ENCODE measurements around the gene SIAH1. TPM values are rescaled to one million over a fixed set of nuclear protein-coding genes. Genes with fewer than 3 reads are reported as not detected.
A peak's percentile ranks its signal among the peaks of the same experiment; 100 is the strongest.

Gene SIAH1
- total and polyA plus RNA-seq, 2 experiments from 2014 or later: 26.9 to 46.4 TPM

DNA sequence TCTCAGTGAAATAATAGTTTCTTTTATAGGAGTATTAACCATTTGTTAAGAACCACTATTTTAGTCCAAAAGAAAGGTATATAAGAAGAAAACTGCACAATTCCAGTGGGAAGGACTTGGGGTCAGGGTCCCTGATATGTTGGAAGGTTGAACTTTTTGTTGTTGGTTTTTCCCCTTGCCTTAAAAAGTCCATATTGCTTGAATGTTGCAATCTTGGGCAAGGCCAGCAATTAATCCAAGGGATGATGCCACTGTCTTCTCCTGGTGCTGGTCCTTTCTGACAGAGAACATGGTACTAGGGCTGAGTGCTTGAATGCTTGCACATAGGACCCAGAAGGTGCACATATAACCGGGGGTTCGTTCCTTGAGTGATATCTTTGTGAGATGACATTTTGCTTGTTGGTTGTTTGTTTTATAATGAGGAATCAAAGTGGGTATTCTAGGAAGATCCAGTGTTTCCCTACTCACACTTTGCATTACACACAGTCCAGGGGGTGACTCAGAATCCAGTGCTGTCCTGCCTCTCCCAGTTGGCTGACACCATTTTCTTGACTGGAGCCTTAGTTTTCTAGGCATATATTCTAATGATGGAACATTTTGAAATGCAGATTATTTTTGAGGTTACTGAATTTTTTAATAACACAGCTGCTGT lies 54.9 kb downstream of the SIAH1 start:
- Histone ChIP-seq H3K36me3 (peaks cover 16% of the 10 kb centered on the region), H3K27ac (no peak overlapping the region), H3K27me3 (no peaks in the 10 kb centered on the region), H3K9me3 (ENCODE audit: low read depth) (no peaks in the 10 kb centered on the region), H3K4me3 (no peak overlapping the region), H3K4me1 (ENCODE audit: low read depth) (no peaks in the 10 kb centered on the region)
- DNase-seq (ENCODE audit: low read depth in 1 of 2, low spot score in 1 of 2): no peak
- TF ChIP-seq, protein P1, sequence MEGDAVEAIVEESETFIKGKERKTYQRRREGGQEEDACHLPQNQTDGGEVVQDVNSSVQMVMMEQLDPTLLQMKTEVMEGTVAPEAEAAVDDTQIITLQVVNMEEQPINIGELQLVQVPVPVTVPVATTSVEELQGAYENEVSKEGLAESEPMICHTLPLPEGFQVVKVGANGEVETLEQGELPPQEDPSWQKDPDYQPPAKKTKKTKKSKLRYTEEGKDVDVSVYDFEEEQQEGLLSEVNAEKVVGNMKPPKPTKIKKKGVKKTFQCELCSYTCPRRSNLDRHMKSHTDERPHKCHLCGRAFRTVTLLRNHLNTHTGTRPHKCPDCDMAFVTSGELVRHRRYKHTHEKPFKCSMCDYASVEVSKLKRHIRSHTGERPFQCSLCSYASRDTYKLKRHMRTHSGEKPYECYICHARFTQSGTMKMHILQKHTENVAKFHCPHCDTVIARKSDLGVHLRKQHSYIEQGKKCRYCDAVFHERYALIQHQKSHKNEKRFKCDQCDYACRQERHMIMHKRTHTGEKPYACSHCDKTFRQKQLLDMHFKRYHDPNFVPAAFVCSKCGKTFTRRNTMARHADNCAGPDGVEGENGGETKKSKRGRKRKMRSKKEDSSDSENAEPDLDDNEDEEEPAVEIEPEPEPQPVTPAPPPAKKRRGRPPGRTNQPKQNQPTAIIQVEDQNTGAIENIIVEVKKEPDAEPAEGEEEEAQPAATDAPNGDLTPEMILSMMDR (IDR thresholded peaks at IDR 0.05; ENCODE audit: low read depth, low read length): no peak

DNA sequence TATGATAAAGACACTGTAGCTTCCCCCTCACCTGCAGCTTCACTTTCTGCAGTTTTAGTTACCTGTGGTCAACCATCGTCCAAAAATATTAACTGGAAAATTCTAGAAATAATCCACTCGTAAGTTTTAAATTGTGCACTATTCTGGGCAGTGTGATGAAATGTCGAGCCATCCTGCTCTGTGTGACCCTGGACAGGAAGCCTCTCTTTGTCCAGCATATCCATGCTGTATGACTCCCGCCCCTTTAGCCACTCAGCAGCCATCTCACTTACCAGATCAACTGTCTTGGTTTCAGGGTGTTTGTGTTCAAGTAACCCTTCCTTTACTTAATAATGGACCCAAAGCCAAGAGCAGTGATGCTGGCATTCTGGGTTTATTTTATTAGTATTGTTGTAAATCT lies 56.1 kb downstream of the SIAH1 start:
- H3K9me3 ChIP-seq (ENCODE audit: low read depth): no peaks in the 10 kb centered on the region
- H3K27ac ChIP-seq: no peak overlapping the region
- no peak overlapping the region for H3K4me3 ChIP-seq
- TF ChIP-seq, protein P1 (IDR thresholded peaks at IDR 0.05; ENCODE audit: low read depth, low read length): no peak
- no peak for DNase-seq (ENCODE audit: low read depth in 1 of 2, low spot score in 1 of 2)
- H3K4me1 ChIP-seq (ENCODE audit: low read depth): no peaks in the 10 kb centered on the region
- H3K27me3 ChIP-seq: no peaks in the 10 kb centered on the region
- peaks cover 4% of the 10 kb centered on the region for H3K36me3 ChIP-seq

DNA sequence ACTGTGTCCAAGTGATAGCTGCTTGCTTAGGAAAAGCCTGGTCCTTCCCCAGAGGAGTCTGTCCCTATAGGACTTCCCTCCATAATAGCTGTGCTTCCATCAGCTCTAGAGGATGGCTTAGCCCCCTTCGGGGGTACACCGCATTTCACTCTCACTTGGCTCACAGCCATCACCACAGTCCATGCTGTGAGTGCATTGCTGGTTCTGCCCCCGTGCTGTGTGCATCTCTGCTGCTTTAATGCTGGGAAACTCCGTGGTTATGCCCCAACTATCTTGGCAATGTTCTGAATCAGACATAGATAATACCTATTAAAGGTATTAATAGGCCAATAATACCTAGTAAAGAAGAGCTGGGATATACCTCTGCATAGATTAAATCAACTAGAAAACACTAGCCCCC lies 58.3 kb downstream of the SIAH1 start:
- Histone ChIP-seq H3K4me1 (ENCODE audit: low read depth) (no peaks in the 10 kb centered on the region), H3K27ac (no peak overlapping the region), H3K36me3 (no peaks in the 10 kb centered on the region), H3K9me3 (ENCODE audit: low read depth) (no peaks in the 10 kb centered on the region), H3K27me3 (no peaks in the 10 kb centered on the region), H3K4me3 (no peak overlapping the region)
- TF ChIP-seq, protein P1 (IDR thresholded peaks at IDR 0.05; ENCODE audit: low read depth, low read length): no peak
- no peak for DNase-seq (ENCODE audit: low read depth in 1 of 2, low spot score in 1 of 2)

DNA sequence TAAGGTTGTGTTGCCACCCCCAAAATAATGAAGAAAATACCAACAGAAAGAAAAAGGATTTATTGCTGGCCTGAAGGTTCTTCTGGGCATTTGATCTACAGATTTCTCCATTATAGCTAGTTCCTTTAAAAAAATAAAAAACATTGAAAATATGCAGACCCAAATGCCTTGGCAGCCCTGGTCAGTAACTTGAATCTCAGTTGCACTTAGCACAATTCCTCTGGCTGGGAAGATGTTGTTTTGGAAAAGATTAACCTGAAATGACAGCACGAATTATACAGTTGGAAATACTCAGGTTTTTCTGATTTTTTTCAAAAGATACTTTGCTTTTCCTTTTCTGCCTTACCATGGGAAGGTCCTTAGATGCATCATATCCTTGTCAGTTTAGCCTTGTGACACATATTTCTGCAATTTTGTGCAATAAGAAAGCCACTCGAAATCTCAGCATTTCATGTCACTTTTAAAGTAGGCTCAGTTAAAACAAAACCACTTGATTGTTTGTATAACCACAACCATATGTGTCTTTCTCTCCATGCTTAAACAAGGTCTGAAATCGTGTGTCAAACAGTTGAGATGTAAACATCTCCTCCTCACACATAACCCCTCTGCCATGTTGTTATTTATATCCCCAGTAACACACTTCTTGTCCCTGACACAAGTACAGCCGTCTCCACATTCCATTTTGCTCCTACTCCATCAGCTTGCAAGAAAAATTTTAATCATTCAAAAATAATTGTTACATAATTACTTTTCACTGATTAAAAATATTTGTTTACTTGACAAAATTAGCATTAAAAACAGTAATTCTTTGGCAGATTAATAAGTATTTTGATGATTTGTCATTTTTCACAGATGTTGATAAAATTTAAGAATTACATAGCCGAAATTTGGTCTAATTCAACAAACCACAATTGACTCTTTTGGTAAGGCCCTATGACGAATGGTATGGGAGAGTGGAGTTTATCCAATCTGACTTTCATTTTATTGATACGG lies 61.1 kb downstream of the SIAH1 start:
- Histone ChIP-seq H3K27ac (no peak overlapping the region), H3K4me1 (ENCODE audit: low read depth) (no peaks in the 10 kb centered on the region), H3K27me3 (no peaks in the 10 kb centered on the region), H3K36me3 (no peaks in the 10 kb centered on the region), H3K4me3 (no peak overlapping the region), H3K9me3 (ENCODE audit: low read depth) (no peaks in the 10 kb centered on the region)
- TF ChIP-seq, protein P1 (IDR thresholded peaks at IDR 0.05; ENCODE audit: low read depth, low read length): no peak
- no peak for DNase-seq (ENCODE audit: low read depth in 1 of 2, low spot score in 1 of 2)

DNA sequence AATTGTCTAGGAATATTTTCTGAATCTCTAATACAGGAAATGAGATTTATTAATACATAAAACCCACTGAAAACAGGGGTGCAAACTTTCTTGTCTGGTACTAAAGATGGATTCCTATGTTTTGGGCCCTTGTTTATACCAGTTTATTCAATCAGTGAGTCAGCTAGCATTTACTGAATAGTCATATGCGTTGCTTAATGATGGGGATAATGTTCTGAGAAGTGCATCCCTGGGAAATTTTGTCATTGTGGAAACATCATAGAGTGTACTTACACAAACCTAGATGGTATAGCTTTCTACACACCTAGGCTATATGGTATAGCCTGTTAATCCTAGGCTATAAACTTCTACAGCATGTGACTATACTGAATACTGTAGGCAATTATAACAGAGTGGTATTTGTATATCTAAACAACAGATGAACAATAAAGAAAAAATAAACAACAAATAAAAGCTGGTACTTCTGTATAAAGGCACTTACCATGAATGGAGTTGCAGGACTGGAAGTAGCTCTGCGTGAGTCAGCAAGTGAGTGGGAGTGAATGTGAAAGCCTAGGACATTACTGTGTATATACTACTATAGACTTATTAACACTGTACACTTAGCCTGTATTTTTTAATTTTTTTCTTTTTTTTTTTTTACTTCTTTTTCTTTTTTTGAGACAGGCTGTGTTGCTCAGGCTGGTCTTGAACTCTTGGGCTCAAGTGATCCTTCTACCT lies 63.7 kb downstream of the SIAH1 start:
- H3K4me3 ChIP-seq: no peak overlapping the region
- no peaks in the 10 kb centered on the region for H3K36me3 ChIP-seq
- H3K9me3 ChIP-seq (ENCODE audit: low read depth): no peaks in the 10 kb centered on the region
- TF ChIP-seq, protein P1 (IDR thresholded peaks at IDR 0.05; ENCODE audit: low read depth, low read length): no peak
- no peaks in the 10 kb centered on the region for H3K27me3 ChIP-seq
- H3K4me1 ChIP-seq (ENCODE audit: low read depth): no peaks in the 10 kb centered on the region
- DNase-seq (ENCODE audit: low read depth in 1 of 2, low spot score in 1 of 2): peak in 1 of 2 donors; percentile 56
- H3K27ac ChIP-seq: no peak overlapping the region

Data from cardiac muscle cell (in vitro differentiated cells and primary cell).